KMS-11 (cell line): ENCODE results near the gene CAMK1G.

ENCODE experiments used
- H2AFZ ChIP-seq: fragments of 200-600 bp; sonication (generic); 2 replicates; pipeline ENCODE4 v1.6.1; 2016; ENCODE audit warnings: antibody characterized with exemption, mixed run types, low read depth
- H3K27ac ChIP-seq: fragments of 200-600 bp; sonication (generic); 2 replicates; pipeline ENCODE4 v1.6.1; 2016; ENCODE audit warnings: mild to moderate bottlenecking, mixed run types
- H3K27me3 ChIP-seq: fragments of 200-600 bp; sonication (generic); 2 replicates; pipeline ENCODE4 v1.6.1; 2017; ENCODE audit warnings: mild to moderate bottlenecking, low read depth, mixed run types, moderate library complexity; ENCODE audit not compliant: insufficient read depth
- H3K36me3 ChIP-seq: fragments of 200-600 bp; sonication (generic); 2 replicates; pipeline ENCODE4 v1.6.1; 2017; ENCODE audit warnings: mild to moderate bottlenecking, mixed run types; ENCODE audit not compliant: insufficient read depth
- H3K4me1 ChIP-seq: fragments of 200-600 bp; sonication (generic); 2 replicates; pipeline ENCODE4 v1.6.1; 2016; ENCODE audit warnings: mild to moderate bottlenecking, low read depth, mixed run types; ENCODE audit not compliant: poor library complexity, severe bottlenecking
- H3K4me2 ChIP-seq: fragments of 200-600 bp; sonication (generic); 2 replicates; pipeline ENCODE4 v1.7.0; 2016; ENCODE audit warnings: mild to moderate bottlenecking, mixed run types
- H3K4me3 ChIP-seq: fragments of 200-600 bp; sonication (generic); IDR thresholded peaks from 2 replicates; pipeline ENCODE4 v1.6.1; 2017; ENCODE audit warnings: low read depth, low read length, mixed read lengths; ENCODE audit not compliant: insufficient read depth
- H3K79me2 ChIP-seq: fragments of 200-600 bp; sonication (generic); 2 replicates; pipeline ENCODE4 v1.6.1; 2016; ENCODE audit warnings: low read depth, mixed run types; ENCODE audit not compliant: insufficient read depth
- H3K9ac ChIP-seq: fragments of 200-600 bp; sonication (generic); 2 replicates; pipeline ENCODE4 v1.6.1; 2016; ENCODE audit warnings: mild to moderate bottlenecking, mixed run types
- H4K20me1 ChIP-seq: fragments of 200-600 bp; sonication (generic); 2 replicates; pipeline ENCODE4 v1.6.1; 2016; ENCODE audit warnings: mild to moderate bottlenecking, mixed run types; ENCODE audit not compliant: insufficient read depth
- TF ChIP-seq, protein P1 (sequence below): fragments of 200-600 bp; sonication (generic); conservative IDR thresholded peaks from 2 replicates; pipeline ENCODE4 v1.6.1; 2017; ENCODE audit warnings: low read depth, mild to moderate bottlenecking, antibody characterized with exemption, low read length, moderate library complexity, mixed read lengths

CAMK1G gene

DNA sequence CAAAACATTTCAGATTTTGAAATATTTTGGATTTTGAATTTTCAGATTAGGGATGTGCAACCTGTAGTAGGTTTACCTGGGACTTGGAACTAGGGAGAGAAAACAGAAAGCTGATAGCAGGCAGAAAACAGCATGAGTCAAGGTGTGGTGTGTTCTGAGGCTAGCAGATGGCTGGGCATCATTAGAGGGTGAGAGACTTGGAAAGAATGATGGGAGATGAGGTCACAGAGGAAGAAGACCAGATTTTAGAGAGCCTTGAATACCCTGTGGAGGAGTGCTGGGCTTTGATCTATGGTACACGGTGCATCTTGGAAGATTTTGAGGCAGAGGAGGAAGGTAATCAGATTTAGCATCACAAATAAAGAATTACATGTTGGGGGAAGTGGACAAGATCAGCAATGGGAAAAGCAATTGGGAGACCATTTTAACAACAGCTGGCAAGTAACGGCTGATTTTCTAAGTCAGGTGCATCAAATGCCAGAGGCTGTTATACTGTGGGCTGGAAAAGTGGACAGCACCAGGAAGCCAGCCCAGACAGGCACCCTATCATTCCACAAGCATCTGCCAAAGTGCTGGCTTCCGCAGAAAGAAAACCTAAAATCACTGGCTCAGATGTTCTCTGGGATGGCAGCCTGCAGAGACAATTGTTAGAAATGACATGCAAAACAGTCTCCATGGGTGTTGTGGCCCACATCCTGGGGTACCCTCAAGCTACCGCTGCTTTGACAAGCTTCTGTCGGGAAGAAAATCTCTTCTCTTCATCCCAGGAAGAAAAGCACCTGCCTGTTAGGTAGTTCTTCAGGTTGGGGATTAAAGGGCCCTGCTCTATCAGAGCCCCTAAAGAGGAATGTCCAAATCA lies 30.9 kb upstream of the CAMK1G start:
- H2AFZ ChIP-seq = no peak overlapping the region
- H3K4me2 ChIP-seq = no peak overlapping the region
- no peak overlapping the region for H3K27ac ChIP-seq
- TF ChIP-seq, protein P1, sequence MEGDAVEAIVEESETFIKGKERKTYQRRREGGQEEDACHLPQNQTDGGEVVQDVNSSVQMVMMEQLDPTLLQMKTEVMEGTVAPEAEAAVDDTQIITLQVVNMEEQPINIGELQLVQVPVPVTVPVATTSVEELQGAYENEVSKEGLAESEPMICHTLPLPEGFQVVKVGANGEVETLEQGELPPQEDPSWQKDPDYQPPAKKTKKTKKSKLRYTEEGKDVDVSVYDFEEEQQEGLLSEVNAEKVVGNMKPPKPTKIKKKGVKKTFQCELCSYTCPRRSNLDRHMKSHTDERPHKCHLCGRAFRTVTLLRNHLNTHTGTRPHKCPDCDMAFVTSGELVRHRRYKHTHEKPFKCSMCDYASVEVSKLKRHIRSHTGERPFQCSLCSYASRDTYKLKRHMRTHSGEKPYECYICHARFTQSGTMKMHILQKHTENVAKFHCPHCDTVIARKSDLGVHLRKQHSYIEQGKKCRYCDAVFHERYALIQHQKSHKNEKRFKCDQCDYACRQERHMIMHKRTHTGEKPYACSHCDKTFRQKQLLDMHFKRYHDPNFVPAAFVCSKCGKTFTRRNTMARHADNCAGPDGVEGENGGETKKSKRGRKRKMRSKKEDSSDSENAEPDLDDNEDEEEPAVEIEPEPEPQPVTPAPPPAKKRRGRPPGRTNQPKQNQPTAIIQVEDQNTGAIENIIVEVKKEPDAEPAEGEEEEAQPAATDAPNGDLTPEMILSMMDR = no peak
- no peaks in the 10 kb centered on the region for H4K20me1 ChIP-seq
- H3K27me3 ChIP-seq = no peaks in the 10 kb centered on the region
- no peak overlapping the region for H3K9ac ChIP-seq
- no peak overlapping the region for H3K4me3 ChIP-seq
- no peaks in the 10 kb centered on the region for H3K36me3 ChIP-seq
- H3K4me1 ChIP-seq = no peaks in the 10 kb centered on the region
- H3K79me2 ChIP-seq = no peaks in the 10 kb centered on the region

DNA sequence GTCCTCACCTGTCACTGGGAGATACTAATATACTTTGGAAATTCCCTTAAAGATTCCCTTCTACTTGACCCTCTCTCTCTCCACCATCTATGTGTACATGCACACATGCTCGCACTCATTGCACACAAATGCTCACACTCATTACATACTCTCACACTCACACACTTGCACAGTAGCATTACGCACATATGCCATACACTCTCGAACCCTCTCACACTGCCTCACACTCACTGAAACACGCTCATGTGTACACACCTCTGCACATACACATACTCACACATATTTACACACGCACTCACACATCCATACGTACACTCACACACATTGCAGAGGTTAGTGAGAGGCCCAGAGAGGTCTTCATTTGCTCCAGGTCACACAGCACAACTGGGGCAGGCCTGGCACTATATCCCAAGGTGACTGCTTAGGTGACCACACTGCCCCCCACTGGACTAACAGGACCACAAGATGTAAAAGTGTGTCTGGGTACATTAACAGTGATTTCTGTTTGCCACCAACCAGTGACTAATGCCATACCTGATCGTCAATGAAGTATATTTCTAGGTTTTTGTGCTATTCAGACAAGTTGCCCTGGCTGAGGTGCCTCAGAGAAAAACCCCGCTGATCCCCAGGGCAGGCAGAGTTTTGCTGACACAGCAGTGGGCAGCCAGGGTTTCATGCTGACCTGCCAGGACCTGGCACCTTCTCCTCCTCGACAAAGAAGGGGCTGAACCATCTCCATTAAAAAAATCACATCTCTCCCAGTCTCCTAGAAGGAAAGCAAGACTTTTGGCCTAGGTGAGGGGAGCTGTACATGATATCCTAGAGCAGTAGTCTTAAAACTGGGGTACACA lies 28.5 kb upstream of the CAMK1G start:
- TF ChIP-seq, protein P1 = peak; percentile 36; the same call in 1 of the 2 replicates

DNA sequence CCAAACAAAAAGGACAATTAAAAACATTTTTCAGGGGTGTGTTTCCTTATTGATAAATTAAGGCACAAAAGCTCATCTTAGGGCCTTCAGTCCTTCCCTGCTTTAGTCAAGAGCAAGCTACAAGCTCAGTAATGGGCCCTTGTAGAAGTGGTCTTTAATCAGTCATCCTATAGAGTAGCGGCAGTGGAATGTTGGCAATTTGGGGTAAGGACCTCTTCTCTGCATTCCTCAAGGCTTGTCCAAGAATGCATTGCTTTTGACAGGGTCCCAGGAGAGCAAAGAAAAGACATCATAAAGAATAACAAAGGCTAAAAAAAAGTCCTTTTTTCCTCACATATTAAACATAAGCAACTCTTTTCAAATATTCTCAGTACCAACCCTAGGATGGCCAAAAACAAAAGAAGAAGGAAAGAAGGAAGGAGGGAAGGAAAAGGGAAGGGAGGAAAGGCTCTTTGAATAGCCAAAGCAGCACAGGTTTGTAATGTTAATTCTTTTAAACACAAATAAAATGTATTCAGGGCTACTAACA lies 27.3 kb upstream of the CAMK1G start:
- H4K20me1 ChIP-seq = no peaks in the 10 kb centered on the region
- no peak overlapping the region for H3K27ac ChIP-seq

More for the DNA sequence above, 28.5 kb upstream of the CAMK1G start:
- Histone ChIP-seq H3K36me3 (no peaks in the 10 kb centered on the region), H4K20me1 (no peaks in the 10 kb centered on the region), H3K27ac (no peak overlapping the region), H3K4me3 (no peak overlapping the region), H3K9ac (no peak overlapping the region), H3K27me3 (no peaks in the 10 kb centered on the region), H3K4me1 (no peaks in the 10 kb centered on the region), H3K4me2 (no peak overlapping the region), H2AFZ (no peak overlapping the region), H3K79me2 (no peaks in the 10 kb centered on the region)

DNA sequence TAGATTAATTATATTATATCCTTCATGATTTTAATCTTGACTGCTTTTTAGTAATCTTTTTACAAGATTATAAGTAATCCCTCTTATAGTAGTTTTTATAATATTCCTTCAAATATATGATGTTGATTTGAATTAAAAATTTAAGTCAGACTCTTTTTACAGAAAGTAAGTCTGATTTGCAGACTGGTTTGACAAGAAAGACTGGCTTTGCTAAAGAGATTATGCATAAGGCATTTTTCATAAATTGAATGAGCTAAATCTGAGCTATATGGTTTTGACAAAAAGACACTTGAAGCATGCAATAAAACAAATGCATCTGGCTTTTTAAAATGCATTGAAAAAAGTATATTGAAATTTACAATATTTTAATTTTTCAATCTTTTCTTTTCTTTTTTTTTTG lies 26.3 kb upstream of the CAMK1G start:
- Histone ChIP-seq H3K4me1 (no peaks in the 10 kb centered on the region), H3K36me3 (no peaks in the 10 kb centered on the region), H3K4me3 (no peak overlapping the region), H3K27me3 (no peaks in the 10 kb centered on the region), H3K27ac (no peak overlapping the region), H3K9ac (no peak overlapping the region), H3K79me2 (no peaks in the 10 kb centered on the region), H4K20me1 (no peaks in the 10 kb centered on the region), H3K4me2 (no peak overlapping the region), H2AFZ (no peak overlapping the region)
- TF ChIP-seq, protein P1 = no peak

More for the DNA sequence above, 27.3 kb upstream of the CAMK1G start:
- H3K9ac ChIP-seq = no peak overlapping the region
- H3K36me3 ChIP-seq = no peaks in the 10 kb centered on the region
- TF ChIP-seq, protein P1 = no peak
- H3K4me1 ChIP-seq = no peaks in the 10 kb centered on the region
- no peak overlapping the region for H3K4me2 ChIP-seq
- H3K4me3 ChIP-seq = no peak overlapping the region
- H3K27me3 ChIP-seq = no peaks in the 10 kb centered on the region
- H2AFZ ChIP-seq = no peak overlapping the region
- H3K79me2 ChIP-seq = no peaks in the 10 kb centered on the region
